Measurements from ENCODE around the gene DNER. TPM values are rescaled to one million over a fixed set of nuclear protein-coding genes. Genes with fewer than 3 reads are reported as not detected.

DNER gene
- total and polyA plus RNA-seq, 2 of the 4 experiments (the other 2 are of a cell fraction) = under 0.01 to 0.14 TPM

DNA sequence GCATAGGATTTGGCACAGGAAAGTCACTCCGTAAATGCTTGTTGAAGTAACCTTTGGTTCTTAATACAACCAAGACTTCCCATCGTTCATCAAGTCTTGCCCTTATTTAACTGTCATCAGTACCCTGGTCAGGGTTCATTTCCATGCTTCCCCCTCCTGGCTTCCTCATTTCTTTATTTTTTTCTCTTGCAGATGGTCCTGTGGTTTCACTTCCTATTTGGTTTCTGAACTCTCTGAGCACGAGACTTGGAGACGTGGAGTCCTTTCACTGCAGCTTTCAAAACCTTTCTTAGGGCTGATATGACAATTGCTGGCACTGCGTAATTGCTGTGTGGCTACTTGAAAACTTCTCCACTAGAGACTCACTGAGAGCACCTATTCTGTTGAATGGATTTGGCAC lies 383.4 kb downstream of the DNER start:
- Histone ChIP-seq H3K14ac (replicated peaks; ENCODE audit: low read depth, low read length) (no peak overlapping the region), H2BK20ac (ENCODE audit: low read depth, low read length) (no peak overlapping the region), H3K4me1 (ENCODE audit: control insufficient read depth, insufficient read depth, low read length) (no peaks in the 10 kb centered on the region), H4K5ac (ENCODE audit: low read depth, low read length) (no peak overlapping the region), H3K27me3 (ENCODE audit: control insufficient read depth, insufficient read depth, low read length) (no peaks in the 10 kb centered on the region), H3K18ac (ENCODE audit: low read depth, low read length) (no peak overlapping the region), H4K8ac (ENCODE audit: low read depth in 2 of 2, low read length in 2 of 2) (no peak overlapping the region), H3K56ac (ENCODE audit: extremely low read depth, insufficient read depth, low read length) (no peak overlapping the region), H3K9ac (ENCODE audit: low read depth, low read length) (no peak overlapping the region), H3K23ac (ENCODE audit: low read depth, low read length) (no peak overlapping the region), H3K9me1 (ENCODE audit: insufficient read depth, low read length) (no peaks in the 10 kb centered on the region), H2BK120ac (ENCODE audit: low read depth, low read length) (no peak overlapping the region), H3K36me3 (ENCODE audit: control insufficient read depth, insufficient read depth, low read length) (no peaks in the 10 kb centered on the region), H3K4ac (ENCODE audit: low read depth, low read length) (no peak overlapping the region), H2BK15ac (ENCODE audit: low read depth, low read length) (no peak overlapping the region), H4K91ac (ENCODE audit: insufficient read depth, low read depth, low read length) (no peak overlapping the region), H2AFZ (replicated peaks; ENCODE audit: low read length, poor library complexity) (no peak overlapping the region), H3K4me3 (ENCODE audit: insufficient read depth, low read depth, low read length) (no peak overlapping the region), H3K27ac (ENCODE audit: insufficient read depth, low read length) (no peak overlapping the region), H3K79me1 (ENCODE audit: low read depth in 1 of 2, low read length in 2 of 2) (no peaks in the 10 kb centered on the region), H3K4me2 (ENCODE audit: low read depth, low read length) (no peak overlapping the region), H2AK9ac (replicated peaks; ENCODE audit: low read depth, low read length, poor library complexity) (no peak overlapping the region), H4K20me1 (ENCODE audit: insufficient read depth, low read length) (no peaks in the 10 kb centered on the region), H3K9me3 (ENCODE audit: control insufficient read depth, insufficient read depth, low read length) (peaks cover 5% of the 10 kb centered on the region; the same call in 1 of the 2 replicates), H2BK5ac (ENCODE audit: low read depth, low read length, poor library complexity, severe bottlenecking) (no peak overlapping the region), H2AK5ac (ENCODE audit: low read depth, low read length) (no peak overlapping the region)
- CTCF ChIA-PET = no interaction called here
- dilution Hi-C loops (cut with HindIII; ENCODE audit: low sequenced_read_pairs, unreplicated experiment) (no loop called here), intact Hi-C loops (cut with micrococcal nuclease) (no loop called here), in situ Hi-C loops (cut with MboI; ENCODE audit: low sequenced_read_pairs) (no loop called here)
- BruUV-seq (replicated peaks) = no TSS peak
- DNase-seq (no peak), ATAC-seq (ENCODE audit: low read depth) (no peak)
- POLR2A ChIA-PET (ENCODE audit: unreplicated experiment) = no interaction called here
- TF ChIP-seq FOS (IDR thresholded peaks at IDR 0.05; ENCODE audit: low read depth, low read length) (no peak), NFE2L2 (IDR thresholded peaks at IDR 0.05; ENCODE audit: low read depth, low read length) (no peak), CHD1 (IDR thresholded peaks at IDR 0.05; ENCODE audit: low read depth, low read length) (no peak), RAD21 (IDR thresholded peaks at IDR 0.05; ENCODE audit: low read length) (no peak), RFX5 (IDR thresholded peaks at IDR 0.05; ENCODE audit: low read depth, low read length) (no peak), SMC3 (IDR thresholded peaks at IDR 0.05; ENCODE audit: low read depth, low read length) (no peak), MAZ (IDR thresholded peaks at IDR 0.05; ENCODE audit: borderline replicate concordance, low read depth, low read length) (no peak), CTCF (conservative IDR thresholded peaks at IDR 0.05; ENCODE audit: low read depth, low read length) (no peak), RCOR1 (IDR thresholded peaks at IDR 0.05; ENCODE audit: insufficient replicate concordance, low read length) (no peak)
- 73% methylated on average over 2 of the region's 5 CpGs; no CpG with 5 or more reads in 1 of the 2 experiments for WGBS, 2 experiments (ENCODE audit: extremely low coverage in 2 of 2, insufficient read length in 1 of 2)

All from IMR-90 (cell line).